Left hindlimb (tissue), 1 donor: ENCODE measurements around the gene GALNTL6.

Source experiments
- DNase-seq: peaks from one replicate; pipeline ENCODE4 v3.0.0-alpha.2; 2018

GALNTL6 gene

GRCh38 chr4:171812665-171813525 lies at the start of gene GALNTL6:
TSS of gene GALNTL6 (plus strand) at chr4:171813404.
- DNase-seq, result peak; percentile 57

GRCh38 chr4:171765514-171765913 lies 47.7 kb upstream of the GALNTL6 start:
- DNase-seq, result no peak

GRCh38 chr4:171774642-171775190 lies 38.5 kb upstream of the GALNTL6 start:
- no peak for DNase-seq

GRCh38 chr4:171779301-171779700 lies 33.9 kb upstream of the GALNTL6 start:
- no peak for DNase-seq

GRCh38 chr4:171785388-171785787 lies 27.8 kb upstream of the GALNTL6 start:
- DNase-seq, result no peak

- no peak for DNase-seq
Measured at GRCh38 chr4:171793723-171794122, 19.5 kb upstream of the GALNTL6 start.

GRCh38 chr4:171794528-171794927 lies 18.7 kb upstream of the GALNTL6 start:
- no peak for DNase-seq

- no peak for DNase-seq
Measured at GRCh38 chr4:171809854-171810253, 3.4 kb upstream of the GALNTL6 start.

- no peak for DNase-seq
Measured at GRCh38 chr4:171812333-171812664, 905 bp upstream of the GALNTL6 start.

- no peak for DNase-seq
Measured at GRCh38 chr4:171813526-171814250, 484 bp downstream of the GALNTL6 start.

GRCh38 chr4:171814545-171814944 lies 1.3 kb downstream of the GALNTL6 start:
- DNase-seq, result no peak

- no peak for DNase-seq
Measured at GRCh38 chr4:171817026-171817425, 3.8 kb downstream of the GALNTL6 start.

- DNase-seq, result no peak
Measured at GRCh38 chr4:171834640-171835039, 21.4 kb downstream of the GALNTL6 start.

GRCh38 chr4:171843456-171843855 lies 30.3 kb downstream of the GALNTL6 start:
- DNase-seq, result no peak

GRCh38 chr4:171846232-171846631 lies 33.0 kb downstream of the GALNTL6 start:
- DNase-seq, result no peak

- no peak for DNase-seq
Measured at GRCh38 chr4:171846893-171847292, 33.7 kb downstream of the GALNTL6 start.

GRCh38 chr4:171847751-171848150 lies 34.5 kb downstream of the GALNTL6 start:
- DNase-seq, result no peak

- no peak for DNase-seq
Measured at GRCh38 chr4:171849686-171850222, 36.5 kb downstream of the GALNTL6 start.

GRCh38 chr4:171851295-171851694 lies 38.1 kb downstream of the GALNTL6 start:
- no peak for DNase-seq

GRCh38 chr4:171857302-171858012 lies 44.3 kb downstream of the GALNTL6 start:
- no peak for DNase-seq

GRCh38 chr4:171875291-171875690 lies 62.1 kb downstream of the GALNTL6 start:
- no peak for DNase-seq

GRCh38 chr4:171876636-171877035 lies 63.4 kb downstream of the GALNTL6 start:
- no peak for DNase-seq

- no peak for DNase-seq
Measured at GRCh38 chr4:171880136-171880535, 66.9 kb downstream of the GALNTL6 start.
